Smooth muscle cell (in vitro differentiated cells): ENCODE results near the gene CPA4. TPM values are rescaled to one million over a fixed set of nuclear protein-coding genes. Genes with fewer than 3 reads are reported as not detected.

Experiments
- DNase-seq: peaks from one replicate; lab custom pipeline; 2025; ENCODE audit not compliant: unreplicated experiment; lab: John Stamatoyannopoulos, UW
- H2AFZ ChIP-seq: fragments of 200-600 bp; sonication (generic); 2 replicates; pipeline ENCODE4 v1.6.0; 2016; ENCODE audit warnings: antibody characterized with exemption, low read depth, mild to moderate bottlenecking
- H3F3A ChIP-seq: fragments of 200-600 bp; sonication (generic); 2 replicates; pipeline ENCODE4 v1.6.0; 2017; ENCODE audit warnings: antibody characterized with exemption, low read depth
- H3K27ac ChIP-seq: fragments of 200-600 bp; sonication (generic); 2 replicates; pipeline ENCODE4 v1.5.1; 2016; ENCODE audit warnings: low read depth, mild to moderate bottlenecking
- H3K27me3 ChIP-seq: fragments of 200-600 bp; sonication (generic); 2 replicates; pipeline ENCODE4 v1.6.1; 2016; ENCODE audit warnings: low read depth, mild to moderate bottlenecking
- H3K36me3 ChIP-seq: fragments of 200-600 bp; sonication (generic); 2 replicates; pipeline ENCODE4 v1.5.1; 2016; ENCODE audit warnings: low read depth
- H3K4me1 ChIP-seq: fragments of 200-600 bp; sonication (generic); 2 replicates; pipeline ENCODE4 v1.5.1; 2016; ENCODE audit warnings: low read depth
- H3K4me2 ChIP-seq: fragments of 200-600 bp; sonication (generic); 2 replicates; pipeline ENCODE4 v1.6.0; 2016; ENCODE audit warnings: mild to moderate bottlenecking
- H3K4me3 ChIP-seq: fragments of 200-600 bp; sonication (generic); 2 replicates; pipeline ENCODE4 v1.5.1; 2016; ENCODE audit warnings: mild to moderate bottlenecking
- H3K79me2 ChIP-seq: fragments of 200-600 bp; sonication (generic); 2 replicates; pipeline ENCODE4 v1.6.0; 2016; ENCODE audit warnings: low read depth, mild to moderate bottlenecking
- H3K9ac ChIP-seq: fragments of 200-600 bp; sonication (generic); 2 replicates; pipeline ENCODE4 v1.6.0; 2016; ENCODE audit warnings: low read depth
- H3K9me3 ChIP-seq: fragments of 200-600 bp; sonication (generic); replicated peaks from 2 replicates; pipeline ENCODE4 v1.5.1; 2016; ENCODE audit warnings: low read depth
- H4K20me1 ChIP-seq: fragments of 200-600 bp; sonication (generic); 2 replicates; pipeline ENCODE4 v1.6.0; 2016; ENCODE audit warnings: low read depth
- WGBS: methylation state at CpG from one replicate; pipeline ENCODE4 v1.1.7; 2016; ENCODE audit warnings: low lambda C conversion rate; 5-methylcytosine and 5-hydroxymethylcytosine counted together
- polyA plus RNA-seq: library from polyadenylated mRNA; unstranded; fragments of >200 nt; fragmentation: Nextera tagmentation; extraction: Ambion mirVana; gene quantifications from 2 replicates; pipeline ENCODE4 v1.2.1, GENCODE V29; 2016
- total RNA-seq: library from RNA; depleted of rRNA; stranded (reverse); fragments of >200 nt; gene quantifications from 2 replicates; pipeline ENCODE4 v1.2.3, GENCODE V29; 2014
- TF ChIP-seq, protein P1 (sequence below): fragments of 200-600 bp; sonication (generic); IDR thresholded peaks from 2 replicates; pipeline ENCODE4 v1.5.1; 2017; ENCODE audit warnings: borderline replicate concordance, mild to moderate bottlenecking, antibody characterized with exemption; ENCODE audit not compliant: insufficient read depth, poor library complexity, severe bottlenecking

CPA4 gene
- total and polyA plus RNA-seq, 2 experiments from 2014 or later: 8.8 to 12.3 TPM

DNA sequence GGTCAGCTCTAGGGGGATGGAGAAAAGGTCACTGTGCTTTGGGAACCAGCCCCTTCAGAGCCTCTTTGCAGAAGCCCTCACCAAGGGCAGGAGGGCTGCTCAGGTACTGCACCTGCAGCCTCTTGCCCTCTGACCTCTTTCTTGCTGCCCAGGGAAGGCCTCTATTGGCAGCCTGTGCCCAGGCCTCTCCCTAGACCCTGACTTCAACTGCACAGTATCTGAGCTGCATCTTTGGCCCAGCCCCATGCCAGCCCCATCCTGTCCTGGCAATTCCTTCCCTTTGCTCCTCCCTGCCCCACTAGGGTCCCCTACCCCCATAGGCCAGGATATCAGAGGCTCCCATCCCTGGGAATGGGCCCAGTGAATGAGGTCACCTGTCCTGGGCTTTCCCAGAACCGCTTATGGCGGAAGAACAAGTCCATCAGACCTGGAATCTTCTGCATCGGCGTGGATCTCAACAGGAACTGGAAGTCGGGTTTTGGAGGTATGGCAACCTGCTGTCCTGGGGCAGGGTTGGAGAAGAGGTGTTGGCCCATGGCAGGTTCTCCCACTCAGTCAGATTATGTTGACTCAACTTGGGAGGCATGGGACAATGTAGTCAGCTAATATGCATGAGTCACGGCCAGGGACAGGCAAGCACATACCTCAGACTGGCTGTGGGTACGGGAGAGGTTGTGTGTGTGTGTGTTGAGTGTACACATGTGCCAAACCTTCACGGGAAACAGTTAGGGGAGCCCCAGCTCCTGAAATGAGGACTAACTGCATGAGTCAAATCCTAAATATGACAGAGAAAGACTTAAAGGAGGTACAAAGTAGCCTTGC is 70.3 kb downstream of the CPA4 start:
- WGBS: 56% methylated on average over 8 of the region's 8 CpGs
- Histone ChIP-seq H4K20me1 (no peaks in the 10 kb centered on the region), H3K36me3 (no peaks in the 10 kb centered on the region), H3K4me3 (no peak overlapping the region), H3K27ac (peak overlapping the region; percentile 94), H3K9ac (peak overlapping the region; percentile 77), H3K4me2 (peak overlapping the region; percentile 50), H3F3A (peaks cover 14% of the 10 kb centered on the region), H3K4me1 (peaks cover 15% of the 10 kb centered on the region), H3K27me3 (no peaks in the 10 kb centered on the region), H2AFZ (no peak overlapping the region), H3K79me2 (no peaks in the 10 kb centered on the region), H3K9me3 (peaks cover 4% of the 10 kb centered on the region)
- no peak for DNase-seq
- TF ChIP-seq, protein P1, sequence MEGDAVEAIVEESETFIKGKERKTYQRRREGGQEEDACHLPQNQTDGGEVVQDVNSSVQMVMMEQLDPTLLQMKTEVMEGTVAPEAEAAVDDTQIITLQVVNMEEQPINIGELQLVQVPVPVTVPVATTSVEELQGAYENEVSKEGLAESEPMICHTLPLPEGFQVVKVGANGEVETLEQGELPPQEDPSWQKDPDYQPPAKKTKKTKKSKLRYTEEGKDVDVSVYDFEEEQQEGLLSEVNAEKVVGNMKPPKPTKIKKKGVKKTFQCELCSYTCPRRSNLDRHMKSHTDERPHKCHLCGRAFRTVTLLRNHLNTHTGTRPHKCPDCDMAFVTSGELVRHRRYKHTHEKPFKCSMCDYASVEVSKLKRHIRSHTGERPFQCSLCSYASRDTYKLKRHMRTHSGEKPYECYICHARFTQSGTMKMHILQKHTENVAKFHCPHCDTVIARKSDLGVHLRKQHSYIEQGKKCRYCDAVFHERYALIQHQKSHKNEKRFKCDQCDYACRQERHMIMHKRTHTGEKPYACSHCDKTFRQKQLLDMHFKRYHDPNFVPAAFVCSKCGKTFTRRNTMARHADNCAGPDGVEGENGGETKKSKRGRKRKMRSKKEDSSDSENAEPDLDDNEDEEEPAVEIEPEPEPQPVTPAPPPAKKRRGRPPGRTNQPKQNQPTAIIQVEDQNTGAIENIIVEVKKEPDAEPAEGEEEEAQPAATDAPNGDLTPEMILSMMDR: no peak

DNA sequence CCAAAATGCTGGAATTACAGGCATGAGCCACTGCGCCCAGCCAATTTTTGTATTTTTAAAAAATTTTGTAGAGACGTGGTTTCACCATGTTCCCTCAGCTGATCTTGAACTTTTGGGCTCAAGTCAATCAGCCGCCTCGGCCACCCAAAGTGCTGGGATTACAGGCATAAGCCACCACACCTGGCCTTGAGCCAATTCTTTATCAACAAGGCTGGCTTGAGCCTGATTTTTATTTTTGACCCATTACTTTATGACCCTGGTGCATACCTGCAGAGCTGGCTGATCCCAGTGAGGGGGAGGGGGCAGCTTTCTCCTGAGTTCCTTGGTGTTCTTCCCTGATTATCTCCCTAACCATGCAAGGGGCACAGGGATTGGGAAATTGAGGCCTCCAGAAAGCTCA is 71.5 kb downstream of the CPA4 start:
- TF ChIP-seq, protein P1: no peak
- DNase-seq: no peak
- Histone ChIP-seq H2AFZ (no peak overlapping the region), H3K27me3 (no peaks in the 10 kb centered on the region), H3K36me3 (no peaks in the 10 kb centered on the region), H4K20me1 (no peaks in the 10 kb centered on the region), H3K9ac (peak overlapping the region; percentile 77), H3K27ac (peak overlapping the region; percentile 94), H3K9me3 (peaks cover 4% of the 10 kb centered on the region), H3K4me1 (peaks cover 19% of the 10 kb centered on the region), H3K79me2 (no peaks in the 10 kb centered on the region), H3K4me3 (no peak overlapping the region), H3K4me2 (no peak overlapping the region), H3F3A (peaks cover 14% of the 10 kb centered on the region)
- WGBS: 90% methylated on average over 4 of the region's 4 CpGs

DNA sequence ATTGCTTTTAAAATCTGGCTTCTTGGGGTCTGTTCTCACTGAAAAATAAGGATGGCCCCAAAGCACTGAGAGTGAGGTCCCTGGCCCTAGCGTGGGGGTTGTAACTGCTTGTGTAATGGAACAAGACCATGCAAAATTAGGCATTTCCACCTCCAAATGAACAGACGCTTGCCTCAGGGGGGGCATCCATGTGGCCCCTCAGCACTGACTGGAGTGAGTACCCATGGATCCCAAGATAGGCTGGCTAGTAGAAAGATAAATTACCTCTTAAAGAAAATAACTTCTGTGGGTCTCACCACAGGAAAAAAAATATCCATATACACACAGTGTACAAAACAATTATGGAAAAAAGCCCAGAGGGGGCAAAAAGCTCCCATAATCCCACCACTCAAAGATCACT is 72.1 kb downstream of the CPA4 start:
- DNase-seq: no peak
- Histone ChIP-seq H3K9me3 (peaks cover 4% of the 10 kb centered on the region), H3K79me2 (no peaks in the 10 kb centered on the region), H4K20me1 (no peaks in the 10 kb centered on the region), H3K4me3 (no peak overlapping the region), H3K4me2 (no peak overlapping the region), H3K27me3 (no peaks in the 10 kb centered on the region), H2AFZ (no peak overlapping the region), H3K9ac (peak overlapping the region; percentile 59), H3F3A (peaks cover 16% of the 10 kb centered on the region), H3K4me1 (peaks cover 22% of the 10 kb centered on the region), H3K27ac (peak overlapping the region; percentile 94), H3K36me3 (no peaks in the 10 kb centered on the region)
- WGBS: 78% methylated on average over 2 of the region's 2 CpGs
- TF ChIP-seq, protein P1: no peak
